ENCODE data around the gene CAPZB. TPM values are rescaled to one million over a fixed set of nuclear protein-coding genes. Genes with fewer than 3 reads are reported as not detected.

CAPZB gene
- polyA plus RNA-seq (2011; rRNA removed) = 276 and 285 TPM in 2 replicates
- 134 and 135 TPM in 2 replicates for polyA minus RNA-seq (2011; rRNA and poly(A)+ RNA removed)

DNA sequence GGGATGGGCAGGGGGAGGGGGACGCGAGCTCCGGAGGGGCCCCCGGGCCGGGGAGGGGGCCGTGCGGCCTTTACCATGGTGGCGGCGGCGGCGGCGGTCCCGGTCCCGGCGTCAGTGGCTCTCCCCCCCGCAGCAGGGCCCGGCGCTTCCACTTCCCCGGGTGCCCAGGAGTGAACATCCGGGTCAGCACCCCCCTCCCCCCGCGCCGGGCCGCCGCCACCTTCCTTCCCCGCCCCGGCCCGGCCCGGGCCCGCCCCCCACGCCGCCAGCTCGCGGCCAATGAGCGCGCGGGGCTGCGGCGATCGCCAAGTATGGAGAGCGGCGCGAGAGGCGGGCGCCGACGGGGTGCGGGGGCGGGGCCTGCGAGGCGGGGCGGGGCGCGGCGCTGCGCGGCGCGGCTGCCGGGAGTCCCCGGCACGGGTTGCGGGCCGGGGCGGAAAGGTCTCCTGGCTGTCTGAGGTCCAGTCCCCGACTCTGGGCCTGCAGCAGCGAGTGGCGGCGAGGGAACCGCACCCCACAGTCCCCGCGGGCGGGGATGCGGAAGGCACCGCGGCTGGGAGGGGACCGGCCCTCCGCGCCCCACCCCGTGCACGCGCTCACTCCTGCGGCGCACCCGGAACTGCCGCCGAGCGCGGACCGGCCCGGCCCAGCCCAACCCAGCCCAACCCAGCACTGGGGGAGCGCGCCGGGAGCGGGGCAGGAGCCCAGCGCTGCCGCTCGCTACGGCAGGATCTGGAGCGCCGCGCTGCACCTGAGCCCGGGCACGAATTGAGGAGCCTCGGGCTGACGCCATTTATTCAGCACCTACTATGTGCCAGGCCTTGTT is at the start of gene CAPZB:
Gene CAPZB, minus strand, starts transcription at position 178 of the 826 bp plus-strand sequence. Its CDS starts 101 bp downstream, at position 77.
- TF ChIP-seq CTCF (IDR thresholded peaks at IDR 0.05; ENCODE audit: insufficient read depth, low read depth, low read length) = no peak
- CTCF ChIA-PET = interaction anchor here (0.7 to 3.4 kb wide), 7 partner anchors 11 to 164 kb away, joined by 3 to 25 read pairs (median 4); no protein-coding TSS in a partner anchor
- peak within 1 kb of the TSS; percentile 99 for H3K4me3 ChIP-seq (ENCODE audit: low read depth, low read length)
- POLR2A ChIA-PET = interaction anchor here (0.5 to 0.7 kb wide), 7 partner anchors 14 to 519 kb away, joined by 3 to 25 read pairs (median 10); no protein-coding TSS in a partner anchor
- peaks cover 3% of the 10 kb centered on the region; the same call in 1 of the 2 replicates for H3K36me3 ChIP-seq (ENCODE audit: control insufficient read depth, insufficient read depth, low read length)
- no peaks in the 10 kb centered on the region for H3K27me3 ChIP-seq (ENCODE audit: control insufficient read depth, insufficient read depth, low read length)
- DNase-seq (ENCODE audit: low read depth) = no peak

- ChIA-PET CTCF (no interaction called here), POLR2A (no interaction called here)
- Histone ChIP-seq H3K4me3 (ENCODE audit: low read depth, low read length) (no peak overlapping the region), H3K36me3 (ENCODE audit: control insufficient read depth, insufficient read depth, low read length) (no peaks in the 10 kb centered on the region), H3K27me3 (ENCODE audit: control insufficient read depth, insufficient read depth, low read length) (no peaks in the 10 kb centered on the region)
- TF ChIP-seq CTCF (IDR thresholded peaks at IDR 0.05; ENCODE audit: insufficient read depth, low read depth, low read length) = no peak
- no peak for DNase-seq (ENCODE audit: low read depth)
Observed at GRCh38 chr1:19534281-19534680, 48.9 kb upstream of the CAPZB start.

GRCh38 chr1:19533626-19534025 is 48.3 kb upstream of the CAPZB start:
- CTCF ChIA-PET = no interaction called here
- H3K36me3 ChIP-seq (ENCODE audit: control insufficient read depth, insufficient read depth, low read length) = no peaks in the 10 kb centered on the region
- POLR2A ChIA-PET = no interaction called here
- no peak for DNase-seq (ENCODE audit: low read depth)
- TF ChIP-seq CTCF (IDR thresholded peaks at IDR 0.05; ENCODE audit: insufficient read depth, low read depth, low read length) = no peak
- no peak overlapping the region for H3K4me3 ChIP-seq (ENCODE audit: low read depth, low read length)
- H3K27me3 ChIP-seq (ENCODE audit: control insufficient read depth, insufficient read depth, low read length) = no peaks in the 10 kb centered on the region

- H3K4me3 ChIP-seq (ENCODE audit: low read depth, low read length) = no peak overlapping the region
- ChIA-PET POLR2A (no interaction called here), CTCF (interaction anchor here (0.6 kb wide), 1 partner anchor 153 kb away, joined by 3 read pairs; no protein-coding TSS in a partner anchor)
- H3K36me3 ChIP-seq (ENCODE audit: control insufficient read depth, insufficient read depth, low read length) = no peaks in the 10 kb centered on the region
- DNase-seq (ENCODE audit: low read depth) = no peak
- H3K27me3 ChIP-seq (ENCODE audit: control insufficient read depth, insufficient read depth, low read length) = no peaks in the 10 kb centered on the region
- TF ChIP-seq CTCF (IDR thresholded peaks at IDR 0.05; ENCODE audit: insufficient read depth, low read depth, low read length) = no peak
Observed at GRCh38 chr1:19532519-19532918, 47.2 kb upstream of the CAPZB start.

- H3K4me3 ChIP-seq (ENCODE audit: low read depth, low read length) = no peak overlapping the region
- no peaks in the 10 kb centered on the region for H3K27me3 ChIP-seq (ENCODE audit: control insufficient read depth, insufficient read depth, low read length)
- no peak for DNase-seq (ENCODE audit: low read depth)
- CTCF ChIA-PET = interaction anchor here (0.6 kb wide), 1 partner anchor 127 kb away, joined by 5 read pairs; no protein-coding TSS in a partner anchor
- TF ChIP-seq CTCF (IDR thresholded peaks at IDR 0.05; ENCODE audit: insufficient read depth, low read depth, low read length) = no peak
- no peaks in the 10 kb centered on the region for H3K36me3 ChIP-seq (ENCODE audit: control insufficient read depth, insufficient read depth, low read length)
- POLR2A ChIA-PET = no interaction called here
Observed at GRCh38 chr1:19529664-19530063, 44.3 kb upstream of the CAPZB start.
